GM20431 (cell line): ENCODE results near the gene OR10A2.
"Not testable (repeated sequence)": the region's sequence is repeated elsewhere in the genome, so short reads cannot be mapped to it uniquely, and the experiment has no call there.

Experiments used
- in situ Hi-C: fragments of 300-500 bp; cut with MseI, MboI; formaldehyde crosslinking; loops from one replicate; pipeline ENCODE4 v1.15.0; 2020; ENCODE audit warnings: low sequenced_read_pairs; ENCODE audit not compliant: unreplicated experiment

OR10A2 gene, protein sequence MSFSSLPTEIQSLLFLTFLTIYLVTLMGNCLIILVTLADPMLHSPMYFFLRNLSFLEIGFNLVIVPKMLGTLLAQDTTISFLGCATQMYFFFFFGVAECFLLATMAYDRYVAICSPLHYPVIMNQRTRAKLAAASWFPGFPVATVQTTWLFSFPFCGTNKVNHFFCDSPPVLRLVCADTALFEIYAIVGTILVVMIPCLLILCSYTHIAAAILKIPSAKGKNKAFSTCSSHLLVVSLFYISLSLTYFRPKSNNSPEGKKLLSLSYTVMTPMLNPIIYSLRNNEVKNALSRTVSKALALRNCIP

DNA sequence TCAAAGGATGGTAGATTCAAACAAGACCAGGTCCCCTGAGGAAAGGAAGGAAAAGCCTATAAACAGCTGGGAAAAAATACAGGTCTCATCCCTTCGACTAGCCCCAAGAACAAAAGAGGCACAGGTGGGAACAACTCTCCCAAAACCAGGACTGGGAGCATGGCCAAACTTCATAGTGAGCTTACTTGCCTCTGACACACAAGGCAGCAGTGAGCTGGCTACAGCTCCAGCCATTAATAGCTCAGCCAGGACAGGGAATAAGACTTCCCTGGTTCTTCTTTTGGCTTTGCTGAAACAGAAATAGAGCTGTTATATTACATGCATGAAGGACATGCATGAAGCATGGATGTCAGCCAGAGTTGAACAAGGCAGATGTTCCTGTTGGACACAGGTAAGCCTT lies at the start of gene OR10A2:
TSS of gene OR10A2 (plus strand) at position 97 of the 400 bp plus-strand sequence. CDS start 6,698 bp downstream, outside the sequence.
- in situ Hi-C loops = no loop called here

DNA sequence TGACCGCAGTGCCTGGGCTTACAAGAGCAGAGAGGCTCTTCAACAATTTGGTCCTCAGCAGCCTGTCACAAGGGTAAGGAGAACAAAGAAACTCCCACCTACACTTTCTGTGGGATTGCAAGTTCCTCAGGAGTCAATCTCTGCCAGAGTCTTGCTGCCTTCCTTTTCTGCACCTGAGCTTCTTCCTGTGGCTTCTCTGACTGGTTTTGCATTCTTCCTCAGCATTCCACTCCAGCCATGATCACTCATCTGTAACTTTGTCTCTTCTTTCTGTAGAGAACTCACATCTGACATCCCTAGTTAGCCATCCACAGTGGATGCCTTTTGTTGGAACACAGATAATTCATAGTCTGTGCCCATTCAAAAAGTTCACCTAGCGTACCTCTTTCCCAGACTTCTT lies 49.2 kb upstream of the OR10A2 start:
- in situ Hi-C loops = no loop called here

DNA sequence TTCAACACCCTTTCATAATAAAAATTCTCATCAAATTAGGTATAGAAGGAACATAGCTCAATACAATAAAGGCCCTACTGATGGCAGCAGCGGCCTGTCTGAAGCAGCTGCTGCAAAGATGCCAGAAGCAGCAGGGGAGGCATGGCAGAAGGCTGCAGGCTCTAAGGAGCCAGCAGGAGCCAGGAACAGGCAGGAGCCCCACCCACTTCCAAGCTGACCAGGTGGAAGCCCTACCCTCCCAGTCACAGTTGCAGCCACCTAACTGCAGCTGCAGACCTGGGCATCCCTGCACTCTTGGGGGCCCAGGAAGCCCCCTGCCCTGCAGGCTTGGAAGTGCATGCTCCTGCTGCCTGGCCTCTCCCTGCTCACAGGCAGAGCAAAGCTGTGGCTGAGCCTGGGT lies 45.2 kb upstream of the OR10A2 start:
- in situ Hi-C loops = no loop called here

DNA sequence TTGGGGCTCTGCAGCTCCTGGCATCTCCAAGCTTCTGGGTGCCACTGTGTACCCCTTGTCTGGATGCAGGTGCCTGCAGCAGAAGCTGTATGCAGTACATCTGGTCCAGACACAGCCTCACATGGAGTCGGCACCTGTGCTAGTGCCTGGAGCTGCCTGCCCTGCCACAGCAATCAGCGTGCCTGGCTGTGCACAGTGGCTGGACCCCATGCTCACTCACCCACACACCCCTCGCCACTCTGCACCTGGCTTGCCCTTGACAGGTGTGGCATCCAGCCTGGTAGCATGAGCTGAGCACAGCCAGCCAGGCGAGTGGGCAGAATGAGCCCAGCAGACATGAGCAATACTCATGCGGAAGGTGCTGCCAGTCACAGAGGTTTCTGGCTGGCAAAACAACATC lies 43.9 kb upstream of the OR10A2 start:
- in situ Hi-C loops = no loop called here

DNA sequence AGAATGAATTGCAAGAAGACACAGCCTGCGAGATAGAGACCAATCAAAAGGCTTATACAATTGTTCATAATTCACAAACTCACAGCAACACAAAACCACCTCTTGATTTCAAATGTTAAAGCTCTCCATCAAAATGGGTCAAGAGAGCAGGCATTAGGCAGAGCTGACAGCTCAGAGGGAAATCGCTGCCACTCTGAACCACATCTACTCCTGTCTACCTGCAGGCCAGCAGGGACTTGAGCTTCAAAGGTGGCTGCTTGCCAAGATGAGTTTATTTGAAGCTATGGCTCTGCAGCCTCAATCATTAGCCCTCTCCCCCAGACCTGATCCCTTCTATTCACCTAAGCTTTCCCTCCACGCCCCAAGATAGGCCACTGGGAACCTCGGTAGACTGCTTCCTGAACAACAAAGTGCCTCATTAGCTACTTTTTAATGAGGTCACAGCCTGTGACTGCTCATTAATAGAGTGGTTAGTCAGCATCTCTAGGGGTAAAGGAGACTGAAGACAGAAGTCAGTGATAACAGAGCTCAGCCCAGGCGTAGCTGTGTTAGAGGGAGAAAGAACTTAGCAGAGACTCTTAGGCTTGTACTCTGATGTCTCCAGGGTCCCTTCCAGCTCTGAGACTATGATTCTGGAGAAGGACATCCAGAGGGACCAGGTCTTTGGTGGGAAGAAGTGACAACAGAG lies 38.6 kb upstream of the OR10A2 start:
- in situ Hi-C loops = no loop called here

DNA sequence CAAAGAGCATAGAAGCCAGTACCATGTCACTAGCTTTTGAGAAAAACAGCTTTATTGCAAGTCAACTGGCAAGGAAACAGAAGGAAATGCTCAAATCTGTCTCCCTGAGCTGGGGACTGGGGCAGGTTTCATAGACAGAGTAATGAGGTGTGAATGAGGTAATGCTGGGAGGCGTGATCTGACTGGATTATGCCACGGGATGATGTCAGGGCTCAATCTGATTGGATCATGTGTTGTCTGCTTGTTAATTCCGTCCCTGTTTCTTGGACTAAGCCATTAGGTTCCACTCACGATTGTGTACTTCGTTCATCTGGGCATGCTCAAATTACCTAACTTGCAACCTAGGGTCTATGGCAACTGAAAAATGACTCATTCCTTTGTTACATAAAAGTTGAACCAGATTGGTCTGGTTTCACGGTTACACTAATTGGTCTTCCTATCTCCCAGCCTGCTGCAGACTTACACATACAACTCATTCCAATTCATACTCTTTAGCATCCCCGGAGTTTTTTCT lies 37.6 kb upstream of the OR10A2 start:
- in situ Hi-C loops = no loop called here

DNA sequence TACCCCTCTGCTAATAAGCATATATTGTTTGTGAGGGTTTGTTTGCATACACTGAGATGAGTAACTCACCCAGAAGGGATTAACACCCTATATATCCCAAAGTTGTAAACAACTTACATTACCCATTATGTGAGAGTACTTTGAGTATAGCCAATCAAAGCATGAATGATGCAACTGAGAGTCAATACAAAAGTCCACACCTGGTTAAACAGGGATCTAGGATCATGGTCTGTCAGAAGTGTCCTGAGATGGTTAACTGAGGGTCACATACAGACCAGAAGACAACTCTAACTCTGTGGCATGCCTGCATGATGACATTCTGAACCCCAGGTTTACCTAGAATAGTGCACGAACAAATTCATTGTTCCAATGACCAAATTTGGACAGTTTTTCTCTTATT lies 34.8 kb upstream of the OR10A2 start:
- in situ Hi-C loops = no loop called here

DNA sequence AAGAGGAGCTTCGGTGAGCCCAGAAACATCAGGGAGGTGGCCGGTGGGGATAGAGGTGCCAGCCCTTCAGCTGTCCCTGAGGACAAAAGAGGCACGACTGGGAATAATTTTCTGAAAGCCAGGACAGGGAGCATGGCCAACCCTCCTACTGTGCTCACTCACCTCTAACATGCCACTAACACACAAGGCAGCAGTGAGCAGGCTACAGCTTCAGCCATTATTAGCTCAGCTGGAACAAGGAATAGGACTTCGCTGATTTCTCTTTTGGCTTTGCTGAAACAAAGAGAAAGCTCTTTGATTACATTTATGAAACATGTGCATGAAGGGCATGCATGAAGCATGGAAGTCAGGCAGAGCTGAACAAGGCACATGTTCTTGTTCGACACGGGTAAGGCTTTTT lies 29.5 kb upstream of the OR10A2 start:
- in situ Hi-C loops = no loop called here

DNA sequence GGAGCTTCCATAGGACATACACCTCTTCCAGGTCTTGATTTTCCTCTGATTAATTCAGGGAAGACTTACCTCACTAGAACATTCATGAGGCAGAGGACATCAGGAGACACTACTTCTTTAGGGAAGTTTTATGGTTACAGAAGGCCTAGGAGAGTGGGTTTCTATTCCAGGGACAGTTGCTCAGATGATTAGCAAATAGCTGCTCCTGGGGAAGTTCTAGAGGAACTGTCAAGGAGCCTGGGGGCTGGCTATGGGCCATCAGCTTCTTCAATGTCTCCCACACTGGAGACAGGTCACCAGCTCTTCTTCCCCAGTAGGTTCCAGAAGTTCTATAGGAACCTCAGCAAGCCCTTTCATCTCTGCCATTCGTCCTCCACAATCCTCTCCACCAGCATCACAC lies 28.8 kb upstream of the OR10A2 start:
- in situ Hi-C loops = no loop called here

DNA sequence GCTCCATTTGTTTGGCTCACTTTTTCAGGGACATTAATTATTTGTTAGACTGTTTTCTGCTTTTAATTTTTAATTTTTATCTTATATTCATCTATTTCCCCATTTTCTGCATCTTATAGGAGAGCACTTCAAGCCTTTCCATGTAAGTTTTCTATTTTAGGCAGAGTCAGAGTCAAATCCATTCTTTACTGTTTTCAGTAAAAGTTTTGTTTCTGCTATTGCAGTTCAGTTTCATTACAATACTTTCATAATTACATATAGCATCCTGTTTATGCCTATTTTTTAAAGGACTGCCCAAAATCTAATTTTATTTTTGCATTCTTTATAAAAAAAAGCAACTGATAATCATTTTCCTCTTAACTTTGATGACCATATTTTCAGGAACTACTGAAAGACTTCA lies 21.2 kb upstream of the OR10A2 start:
- in situ Hi-C loops = no loop called here

DNA sequence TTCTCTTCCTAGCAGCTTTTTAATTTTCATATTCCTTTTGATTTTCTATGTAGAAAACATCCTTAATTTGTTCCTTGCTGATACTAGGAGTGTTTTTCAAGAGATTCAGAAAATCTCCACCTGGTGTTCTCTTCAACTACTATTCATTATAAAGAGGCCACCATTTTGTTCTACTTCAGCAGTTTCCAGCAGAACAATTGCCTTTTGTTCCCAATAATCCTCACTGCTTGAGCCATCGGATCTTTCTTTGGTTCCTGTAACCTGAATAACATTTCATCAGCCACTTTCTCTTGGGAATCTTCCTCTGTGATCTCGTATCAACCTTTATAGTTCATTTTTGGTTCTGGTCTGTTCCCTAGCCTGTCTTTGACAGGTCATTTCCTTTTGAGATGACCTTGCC lies 19.2 kb upstream of the OR10A2 start:
- in situ Hi-C loops = no loop called here

DNA sequence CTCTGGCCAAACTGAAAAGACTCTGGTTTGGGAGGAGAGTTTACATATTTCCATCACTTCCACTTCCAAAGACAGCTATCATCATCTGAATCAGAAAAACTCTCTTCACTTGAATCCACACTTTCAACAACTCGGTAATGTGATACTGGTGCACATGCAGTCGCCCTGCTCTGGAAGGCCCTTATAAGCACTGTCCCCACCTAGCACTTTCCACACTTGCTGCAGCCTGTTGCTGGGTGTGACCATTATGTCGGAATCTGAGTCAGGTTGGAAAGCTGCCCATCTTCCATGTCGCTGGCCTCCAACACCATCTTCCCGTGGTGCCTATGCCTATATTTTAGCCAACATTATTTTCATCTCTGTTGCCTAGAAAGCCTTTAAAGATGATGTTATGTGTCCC lies 18.5 kb upstream of the OR10A2 start:
- in situ Hi-C loops = no loop called here

DNA sequence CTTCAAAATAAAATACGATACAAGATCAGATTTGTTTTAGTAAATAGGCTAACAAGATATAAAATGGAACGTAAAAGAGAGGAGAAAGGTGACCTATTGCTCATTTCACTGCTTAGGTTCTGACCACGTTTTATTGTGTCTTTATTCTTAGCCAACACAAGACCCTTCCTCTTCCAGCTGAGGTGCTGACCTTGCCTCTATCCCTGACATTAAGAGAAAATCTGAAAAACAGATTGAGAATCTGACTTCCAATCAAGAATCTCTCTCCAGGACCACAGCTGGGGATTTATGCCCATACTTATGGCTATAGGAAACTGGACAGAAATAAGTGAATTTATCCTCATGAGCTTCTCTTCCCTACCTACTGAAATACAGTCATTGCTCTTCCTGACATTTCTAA lies 17.5 kb upstream of the OR10A2 start, which contains the start of gene OR10A5:
TSS of gene OR10A5 (plus strand) at position 301 of the 400 bp plus-strand sequence. CDS start at position 301, 0 bp downstream.
- in situ Hi-C loops = no loop called here

DNA sequence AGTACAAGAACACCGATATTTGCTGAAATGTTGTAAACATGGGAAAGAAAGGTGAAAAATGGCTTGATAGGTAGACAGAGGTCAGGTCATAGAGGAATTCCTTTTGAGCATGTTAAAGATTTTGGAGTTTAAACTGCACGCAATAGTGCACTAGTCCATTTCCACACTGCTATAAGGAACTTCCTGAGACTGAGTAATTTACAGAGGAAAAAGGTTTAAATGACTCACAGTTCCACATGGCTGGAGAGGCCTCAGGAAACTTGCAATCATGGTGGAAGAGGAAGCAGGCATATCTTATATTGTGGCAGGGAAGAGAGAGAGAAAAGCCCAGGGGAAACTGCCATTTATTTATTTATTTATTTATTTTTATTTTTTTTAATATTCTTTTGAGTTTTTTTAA lies 12.3 kb upstream of the OR10A2 start:
- in situ Hi-C loops = no loop called here

DNA sequence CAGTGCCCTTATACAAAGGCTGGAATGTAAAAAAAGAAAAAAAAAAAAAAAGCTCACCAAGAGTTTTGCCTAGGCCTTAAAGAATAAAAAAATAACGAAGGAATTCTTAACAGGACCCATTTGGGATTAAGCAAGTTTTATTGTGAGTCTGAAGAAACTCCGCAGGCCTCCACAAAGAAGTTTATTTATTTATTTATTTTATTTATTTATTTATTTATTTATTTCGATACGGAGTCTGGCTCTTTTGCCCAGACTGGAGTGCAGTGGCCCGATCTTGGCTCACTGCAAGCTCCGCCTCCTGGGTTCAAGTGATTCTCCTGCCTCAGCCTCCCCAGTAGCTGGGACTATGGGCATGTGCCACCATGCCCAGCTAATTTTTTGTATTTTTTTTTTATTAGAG lies 8.1 kb upstream of the OR10A2 start:
- in situ Hi-C loops = not testable (repeated sequence)

DNA sequence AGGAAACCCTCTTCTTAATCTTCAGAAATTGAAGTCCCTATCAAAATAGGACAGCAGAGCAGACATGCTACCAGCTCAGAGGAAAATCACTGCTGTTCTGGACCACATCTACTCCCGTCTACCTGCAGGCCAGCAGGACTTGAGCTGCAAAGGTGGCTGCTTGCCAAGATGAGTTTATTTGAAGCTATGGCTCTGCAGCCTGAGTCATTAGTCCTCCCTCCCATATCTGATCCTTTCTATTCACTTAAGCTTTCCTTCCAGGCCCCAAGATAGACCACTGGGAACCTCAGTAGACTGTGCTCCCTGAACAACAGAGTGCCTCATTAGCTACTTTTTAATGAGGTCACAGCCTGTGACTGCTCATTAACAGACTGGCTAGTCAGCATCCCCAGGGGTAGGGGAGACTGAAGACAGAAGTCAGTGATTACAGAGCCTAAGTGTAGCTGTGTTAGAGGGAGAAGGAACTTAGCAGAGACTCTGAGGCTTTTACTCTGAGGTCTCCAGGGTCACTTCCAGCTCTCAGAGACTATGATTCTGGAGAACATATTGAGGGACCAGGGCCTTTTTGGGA lies 6.8 kb upstream of the OR10A2 start:
- in situ Hi-C loops = no loop called here

DNA sequence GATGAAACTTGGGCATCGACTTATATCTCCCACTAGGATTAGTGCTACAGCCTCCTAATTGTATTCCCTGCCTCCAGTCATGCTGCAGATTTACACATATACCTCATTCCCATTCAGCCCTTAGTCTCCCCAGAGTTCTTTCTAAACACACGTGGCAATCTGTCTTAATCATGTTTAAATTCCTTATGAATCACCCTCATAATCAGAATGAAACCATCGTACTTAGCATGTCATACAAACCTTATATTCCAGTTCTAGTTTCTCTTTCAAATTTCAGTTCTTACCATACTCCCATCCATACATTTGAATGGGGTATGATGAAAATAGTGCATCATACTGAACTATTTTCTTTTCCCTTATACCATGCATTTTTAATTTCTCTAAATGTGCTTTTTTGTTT lies 6.0 kb upstream of the OR10A2 start:
- in situ Hi-C loops = no loop called here

DNA sequence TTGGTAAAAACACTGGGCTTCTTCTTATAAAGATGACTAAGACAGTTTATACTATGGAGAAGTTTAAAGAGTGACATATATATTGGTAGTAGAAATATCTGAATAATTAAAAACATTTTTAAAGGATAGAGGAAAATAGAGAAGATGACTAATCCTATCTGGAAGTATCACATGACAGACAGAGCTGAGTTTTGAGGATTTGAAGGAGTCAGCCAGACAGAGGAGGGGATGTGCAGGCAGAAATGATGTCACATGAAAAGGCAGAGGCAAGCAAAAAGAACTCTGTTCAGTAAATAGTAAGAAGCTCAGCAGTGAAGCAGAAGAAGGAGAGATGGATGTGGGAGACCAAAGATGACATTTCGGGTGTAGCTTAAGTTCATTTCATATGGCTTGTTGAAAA lies 1.6 kb downstream of the OR10A2 start:
- in situ Hi-C loops = no loop called here

DNA sequence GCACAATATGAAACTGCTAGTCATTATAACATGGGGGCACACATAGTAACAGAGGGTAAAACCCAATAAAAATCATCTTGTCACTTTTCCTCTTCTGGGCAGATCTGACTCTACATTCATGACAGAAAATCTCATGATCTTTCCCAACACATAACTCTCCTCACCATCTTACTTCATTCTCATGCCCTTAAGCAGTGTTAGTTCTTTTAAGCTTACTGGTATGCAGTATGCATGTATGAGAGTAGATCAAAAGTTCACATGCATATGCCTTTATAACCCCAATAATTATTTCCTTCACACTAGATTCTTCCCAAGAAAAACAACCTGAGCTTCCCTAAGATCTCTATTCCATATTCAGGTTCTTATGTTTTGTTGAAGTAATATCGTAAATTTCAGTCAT lies 8.4 kb downstream of the OR10A2 start:
- in situ Hi-C loops = no loop called here

DNA sequence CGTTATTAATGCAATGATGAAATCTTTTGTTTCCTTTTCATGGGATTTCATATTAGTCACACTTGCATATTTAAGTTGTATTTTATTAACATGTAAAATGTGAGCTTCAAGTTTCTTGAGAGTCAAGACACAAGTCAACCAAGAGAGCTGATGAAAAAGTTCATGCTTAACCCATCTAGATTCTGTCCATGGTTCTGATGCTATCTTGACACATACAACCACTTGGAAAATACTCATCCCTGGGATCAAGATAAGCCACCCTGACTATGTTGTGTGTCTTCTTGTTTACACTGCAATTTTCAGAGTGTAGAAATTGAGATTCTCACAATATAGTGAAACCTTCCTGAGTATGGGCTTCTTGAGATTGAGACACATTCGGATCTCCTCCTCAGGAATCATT lies 12.9 kb downstream of the OR10A2 start:
- in situ Hi-C loops = no loop called here

DNA sequence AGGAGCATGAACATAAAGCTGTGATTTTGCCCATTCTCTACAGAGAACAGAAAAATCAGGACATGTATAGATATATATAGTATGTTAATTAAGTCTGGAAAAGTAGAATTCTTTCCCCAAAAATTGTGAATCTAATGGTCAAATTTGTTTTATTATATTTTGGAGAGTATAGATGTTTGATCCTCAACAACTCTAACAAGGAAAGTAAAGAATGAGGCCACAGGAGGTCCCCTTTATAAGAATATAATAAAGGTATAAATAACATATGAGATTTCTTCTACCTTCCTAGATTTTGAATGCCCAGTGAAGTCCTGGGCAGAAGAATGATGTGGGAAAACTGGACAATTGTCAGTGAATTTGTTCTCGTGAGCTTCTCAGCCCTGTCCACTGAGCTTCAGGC lies 13.5 kb downstream of the OR10A2 start, which contains the start of gene OR10A4:
TSS of gene OR10A4 (plus strand) at position 301 of the 400 bp plus-strand sequence. CDS start at position 324, 23 bp downstream.
- in situ Hi-C loops = no loop called here
